GM21529 (cell line): ENCODE data around the gene ADAMTS16.

Experiments
- ATAC-seq: cut with Tn5 transposase; IDR thresholded peaks from one replicate; pipeline ENCODE4 v1.9.1; 2021; ENCODE audit not compliant: unreplicated experiment

The ADAMTS16 gene

DNA sequence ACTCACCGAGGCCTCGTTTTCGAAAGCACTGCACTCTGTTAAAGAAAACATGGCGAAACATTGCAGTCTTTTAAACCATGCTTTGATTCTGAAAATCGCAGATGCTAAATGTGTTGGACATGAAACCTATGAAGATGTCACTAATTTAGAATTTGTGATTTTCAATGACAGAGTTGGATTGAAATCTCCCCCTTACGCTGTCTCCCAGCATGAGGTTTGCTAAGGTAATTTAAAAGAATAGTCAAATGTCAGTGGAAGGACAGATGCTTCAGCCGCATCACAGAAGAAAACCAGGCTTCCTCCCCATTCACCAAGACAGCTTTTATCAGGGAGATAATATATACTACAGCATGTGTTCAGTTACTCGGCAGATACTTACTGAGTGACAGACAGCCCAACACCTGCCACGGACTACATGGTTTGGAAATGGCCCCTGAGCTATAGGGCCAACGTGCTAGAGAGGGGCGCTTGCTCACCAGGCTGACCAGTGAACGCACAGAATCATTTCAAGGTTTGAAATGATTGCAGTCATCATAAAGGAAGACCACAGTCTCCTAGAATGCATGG lies 136.9 kb downstream of the ADAMTS16 start:
- ATAC-seq, result no peak

DNA sequence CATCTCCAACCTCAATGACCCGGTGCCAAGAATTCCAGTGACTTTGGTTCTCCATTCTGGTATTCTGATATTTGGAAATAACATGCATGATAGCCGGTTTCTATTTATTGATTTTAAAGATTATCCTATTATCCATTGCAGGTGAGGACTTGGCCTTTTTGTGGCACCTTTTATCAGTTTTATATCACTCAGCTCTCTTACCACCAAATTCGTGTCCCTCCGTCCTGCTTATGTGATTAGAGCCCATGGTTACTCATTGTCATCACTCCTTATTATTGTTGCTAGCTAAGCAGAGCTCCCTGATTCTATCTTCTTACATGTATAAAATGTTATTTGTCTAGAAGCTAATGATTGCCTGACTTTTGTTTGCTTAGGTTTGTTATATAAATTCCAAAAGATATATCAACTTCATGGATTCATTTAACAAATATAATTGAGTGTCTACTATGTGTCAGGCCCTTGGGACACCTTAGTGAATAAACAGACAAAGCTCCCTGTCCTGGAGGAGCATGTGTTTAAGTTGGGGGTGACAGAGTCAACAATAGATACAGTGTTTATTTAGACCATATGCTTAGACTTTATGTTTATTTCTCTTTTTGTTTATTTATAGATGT lies 138.2 kb downstream of the ADAMTS16 start:
- ATAC-seq, result no peak

DNA sequence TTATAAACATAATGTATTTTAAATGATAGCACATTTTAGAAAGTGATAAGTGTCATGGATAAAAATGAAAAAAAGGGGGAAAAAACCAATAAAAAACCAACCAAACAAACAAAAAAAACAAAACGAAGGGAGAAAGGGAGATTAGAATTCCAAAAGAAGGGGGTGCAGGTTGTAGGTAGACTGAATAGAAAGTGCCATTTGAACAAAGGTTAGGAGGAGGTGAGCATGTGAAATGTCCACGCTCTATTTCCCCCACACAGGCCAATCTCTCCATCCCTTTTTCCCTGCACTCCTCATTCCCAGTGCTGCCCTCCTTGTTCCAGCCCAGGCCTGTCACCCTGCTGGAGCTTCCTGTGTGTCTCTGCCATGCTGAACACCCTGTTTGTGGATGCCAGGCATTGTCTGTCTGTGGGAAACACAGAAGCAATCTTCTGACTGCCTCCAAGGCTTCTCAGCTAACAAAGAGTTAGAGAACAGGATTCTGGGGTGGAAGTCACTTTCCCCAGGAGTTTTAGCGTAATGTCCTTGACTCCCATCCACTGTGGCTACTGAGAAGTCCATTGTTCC lies 138.8 kb downstream of the ADAMTS16 start:
- no peak for ATAC-seq

DNA sequence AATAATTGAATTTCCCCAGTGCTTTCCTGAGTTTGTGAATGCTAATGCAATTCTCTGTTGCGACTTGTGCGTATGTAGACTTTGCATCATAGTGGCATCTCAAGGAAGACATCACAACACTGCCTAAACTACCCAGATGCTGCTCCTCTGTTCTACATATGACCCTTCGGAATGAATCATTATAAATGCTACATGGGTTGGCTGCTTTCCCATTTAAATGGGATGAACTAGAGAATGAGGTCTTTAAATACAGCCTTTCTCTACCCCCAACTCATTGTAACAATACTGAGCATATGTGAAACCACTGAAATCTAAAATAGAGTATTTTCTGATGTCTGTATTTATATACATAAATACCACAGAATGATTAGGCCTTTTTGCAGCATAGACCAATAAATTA lies 145.8 kb downstream of the ADAMTS16 start:
- ATAC-seq, result no peak

DNA sequence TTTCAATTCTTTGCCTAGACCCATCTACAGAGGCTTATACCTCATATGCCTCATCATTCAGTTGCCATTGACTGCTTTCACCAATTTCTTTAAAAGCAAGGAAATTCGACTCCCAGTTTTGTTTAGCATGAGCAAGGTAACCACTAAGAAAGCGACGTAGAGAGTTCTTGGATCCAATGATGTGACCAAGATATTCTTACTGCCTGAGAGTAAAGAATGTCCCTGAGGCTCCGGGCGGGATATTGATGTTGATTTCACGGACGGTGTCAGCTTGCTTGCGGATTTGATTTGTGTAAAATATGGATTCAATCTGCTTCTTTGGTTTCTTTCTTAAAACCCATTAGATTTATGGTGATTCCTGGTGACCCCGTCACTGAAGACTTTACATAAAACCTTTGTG lies 147.3 kb downstream of the ADAMTS16 start:
- ATAC-seq, result no peak

DNA sequence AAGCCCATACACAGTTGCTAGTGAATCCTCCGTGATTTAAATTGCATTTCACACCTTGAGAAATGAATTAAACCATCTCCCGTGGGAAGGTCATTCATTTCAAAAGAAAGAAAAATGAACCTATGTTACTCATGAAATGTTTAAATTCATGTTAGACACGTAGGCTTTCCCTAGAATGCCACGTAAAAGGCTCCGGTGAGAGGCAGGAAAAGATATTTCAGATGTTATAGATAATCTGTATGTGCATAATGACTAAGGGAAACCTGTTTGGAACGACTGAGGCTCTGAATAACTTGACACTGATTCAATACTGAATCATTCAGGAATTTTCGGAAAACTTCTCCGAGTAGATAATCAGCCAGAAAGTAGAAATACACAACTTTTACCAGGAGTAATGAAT lies 148.1 kb downstream of the ADAMTS16 start:
- ATAC-seq, result no peak

DNA sequence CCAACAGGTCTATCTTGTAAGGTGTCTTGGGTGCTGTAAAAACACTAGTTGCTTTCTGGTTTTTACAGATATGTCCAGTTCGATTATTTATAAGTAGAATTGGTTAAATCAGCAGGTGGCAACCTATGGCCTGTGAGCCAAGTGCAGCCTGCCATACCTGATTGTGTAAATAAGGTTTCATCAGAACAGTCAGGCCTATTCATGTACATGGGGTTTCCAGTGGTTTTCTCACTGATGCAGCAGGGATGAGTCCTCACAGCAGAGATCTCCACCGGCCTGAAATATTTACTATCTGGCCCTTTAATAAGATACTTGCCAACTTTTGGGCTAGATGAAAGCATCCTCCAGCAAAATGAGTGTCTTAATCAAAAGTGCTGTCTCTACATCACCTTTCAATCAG lies 149.4 kb downstream of the ADAMTS16 start:
- ATAC-seq, result no peak

DNA sequence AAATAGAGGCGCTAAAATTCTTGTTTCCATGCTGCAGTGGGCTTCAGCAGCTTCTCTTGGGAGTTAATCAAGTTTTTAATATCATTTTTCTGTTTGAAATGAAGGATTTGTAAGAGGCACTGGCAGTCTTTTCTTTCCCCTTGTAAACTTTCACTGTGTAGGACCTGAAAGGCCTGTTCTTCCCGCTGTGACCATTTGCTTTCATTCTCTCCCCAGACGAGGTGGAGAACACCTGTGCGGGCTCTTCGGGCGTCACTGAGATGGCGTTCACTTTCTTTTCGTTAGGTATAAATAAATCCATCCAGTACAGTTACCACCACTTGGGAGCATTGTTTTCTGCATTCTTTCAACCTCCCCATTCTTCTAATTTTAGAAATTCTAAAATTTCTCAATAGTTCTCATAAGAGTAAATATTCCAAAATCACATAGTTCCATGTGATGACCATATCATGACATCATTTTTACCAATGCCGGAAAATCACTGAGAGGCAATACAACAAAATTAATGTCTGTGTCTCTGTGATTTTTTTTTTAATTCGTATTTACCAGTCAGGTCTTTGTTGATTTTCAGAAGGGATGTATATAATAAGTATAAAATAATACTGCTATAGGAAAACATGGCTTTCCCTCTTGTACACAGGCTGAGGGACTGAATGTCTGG lies 150.7 kb downstream of the ADAMTS16 start:
- ATAC-seq, result no peak

DNA sequence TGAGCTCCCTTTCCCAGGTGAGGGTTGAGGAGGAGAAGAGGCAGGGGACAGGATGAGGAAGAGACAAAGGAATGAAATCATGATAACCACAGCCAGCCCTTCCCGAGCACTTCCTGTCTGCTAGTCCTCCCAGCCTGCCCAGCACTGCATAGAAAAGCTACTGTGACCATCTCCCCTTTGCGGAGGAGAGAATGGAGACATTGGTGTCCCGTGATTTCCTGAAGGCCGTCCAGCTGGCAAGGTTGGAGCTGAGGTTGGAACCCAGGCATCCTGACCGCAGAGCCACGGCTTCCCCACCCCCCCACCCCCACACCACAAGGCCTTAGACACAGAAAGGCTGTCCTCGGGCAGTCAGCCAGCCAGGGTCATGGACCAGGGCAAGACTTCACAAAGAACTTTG lies 151.2 kb downstream of the ADAMTS16 start:
- no peak for ATAC-seq

DNA sequence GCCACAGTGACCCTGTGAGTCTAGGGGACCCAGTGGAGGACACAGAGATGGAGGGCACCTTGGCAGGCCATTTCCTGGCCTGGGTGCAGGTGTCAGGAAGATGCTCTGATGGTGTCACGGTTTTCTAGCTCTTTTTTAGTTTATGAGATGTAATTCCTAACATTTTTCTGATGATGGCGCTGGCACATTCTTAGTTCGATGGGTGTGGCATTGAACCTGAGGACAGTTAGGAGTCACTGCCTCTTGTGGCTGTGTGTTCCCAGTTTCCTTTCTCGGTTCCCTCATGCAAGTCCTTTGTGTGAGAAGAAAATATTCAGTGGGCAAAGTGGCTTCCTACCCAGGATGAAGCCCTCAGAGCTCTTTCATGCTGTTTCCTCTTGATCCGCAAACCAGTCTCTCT lies 152.9 kb downstream of the ADAMTS16 start:
- ATAC-seq, result no peak

DNA sequence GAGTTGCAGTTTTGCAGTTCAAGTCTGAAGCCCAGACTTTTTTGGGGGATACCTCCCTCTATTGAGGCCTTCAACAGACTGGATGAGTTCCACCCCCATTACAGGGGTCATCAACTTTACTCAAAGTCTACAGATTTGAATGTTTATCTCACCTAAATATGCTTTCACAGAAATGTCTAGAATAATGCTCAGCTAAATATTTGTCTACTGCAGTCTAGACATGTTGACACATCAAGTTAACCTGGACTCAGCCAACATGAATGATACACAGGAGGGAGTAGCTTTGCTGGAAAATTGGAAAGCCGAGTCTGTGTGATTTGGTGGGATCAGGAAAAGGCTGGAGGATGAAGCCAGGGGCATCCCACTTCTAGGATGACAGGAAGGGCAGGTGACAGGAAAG lies 154.3 kb downstream of the ADAMTS16 start:
- no peak for ATAC-seq

DNA sequence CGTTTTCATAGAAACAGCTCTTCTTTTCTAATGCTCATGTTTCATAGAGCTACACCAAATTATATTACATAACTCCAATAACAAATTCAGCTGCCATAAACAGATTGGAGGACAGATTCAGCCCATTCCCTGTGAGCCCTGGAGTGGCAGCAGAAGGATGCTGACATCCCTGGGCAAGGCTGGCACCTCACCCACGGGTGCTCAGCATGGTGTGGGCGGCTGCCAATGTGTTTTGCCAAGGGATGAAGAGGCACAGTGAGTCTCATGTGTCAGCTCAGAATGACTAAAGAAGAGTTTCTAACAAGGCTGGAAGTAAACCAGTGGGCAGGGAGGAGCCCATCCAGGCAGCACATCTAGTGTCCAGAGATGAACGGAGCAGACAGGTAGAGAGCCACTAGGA lies 155.2 kb downstream of the ADAMTS16 start:
- no peak for ATAC-seq

DNA sequence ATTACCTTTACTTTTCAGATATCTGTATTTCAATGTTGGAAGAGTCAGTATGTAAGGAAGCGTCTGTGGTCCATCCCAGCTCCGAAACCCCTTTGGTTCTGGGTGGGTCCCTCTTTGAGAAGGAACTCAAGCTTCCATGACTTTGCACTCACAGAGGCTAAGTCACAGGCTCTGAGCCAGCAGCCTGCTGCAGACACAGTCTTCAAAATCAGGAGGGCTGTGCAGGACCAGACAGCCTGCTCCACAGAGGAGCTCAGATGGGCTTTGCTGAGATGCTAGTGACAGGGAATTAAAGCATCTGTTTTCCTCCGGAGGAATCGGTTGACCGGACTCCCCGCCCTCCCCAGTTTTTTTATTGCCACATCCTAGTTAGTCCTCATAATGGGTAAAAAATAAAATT lies 155.9 kb downstream of the ADAMTS16 start:
- ATAC-seq, result no peak

DNA sequence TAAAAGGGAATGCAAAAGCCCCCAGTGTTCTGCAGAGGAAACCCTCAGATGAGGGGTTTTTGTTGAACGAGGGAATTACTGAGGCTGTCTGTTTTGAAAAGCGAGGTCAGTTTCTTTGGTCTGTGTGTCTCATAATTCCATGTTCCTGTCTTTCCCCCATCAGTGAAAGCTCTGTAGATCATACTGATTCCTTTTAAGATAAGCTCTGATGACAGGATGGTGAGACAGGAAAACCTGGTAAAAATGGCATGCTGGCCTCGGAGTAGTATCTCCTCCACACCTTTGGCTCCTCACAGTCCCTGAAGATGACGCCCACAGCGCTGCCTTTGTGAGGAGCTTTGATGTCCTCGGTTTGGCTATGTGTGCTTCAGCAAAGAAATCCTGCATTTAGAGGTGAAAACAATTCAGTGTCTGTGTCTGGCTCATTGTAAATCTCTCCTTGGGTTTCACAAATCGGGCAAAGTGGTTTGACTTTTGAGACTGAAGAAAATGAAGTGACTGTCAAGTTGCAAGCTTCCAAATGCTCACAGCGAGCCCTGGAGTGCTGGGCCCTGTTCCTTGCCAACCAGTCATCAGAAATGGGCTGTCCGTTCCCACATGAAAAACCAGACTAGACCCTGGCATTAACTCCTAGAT lies 157.4 kb downstream of the ADAMTS16 start:
- no peak for ATAC-seq

DNA sequence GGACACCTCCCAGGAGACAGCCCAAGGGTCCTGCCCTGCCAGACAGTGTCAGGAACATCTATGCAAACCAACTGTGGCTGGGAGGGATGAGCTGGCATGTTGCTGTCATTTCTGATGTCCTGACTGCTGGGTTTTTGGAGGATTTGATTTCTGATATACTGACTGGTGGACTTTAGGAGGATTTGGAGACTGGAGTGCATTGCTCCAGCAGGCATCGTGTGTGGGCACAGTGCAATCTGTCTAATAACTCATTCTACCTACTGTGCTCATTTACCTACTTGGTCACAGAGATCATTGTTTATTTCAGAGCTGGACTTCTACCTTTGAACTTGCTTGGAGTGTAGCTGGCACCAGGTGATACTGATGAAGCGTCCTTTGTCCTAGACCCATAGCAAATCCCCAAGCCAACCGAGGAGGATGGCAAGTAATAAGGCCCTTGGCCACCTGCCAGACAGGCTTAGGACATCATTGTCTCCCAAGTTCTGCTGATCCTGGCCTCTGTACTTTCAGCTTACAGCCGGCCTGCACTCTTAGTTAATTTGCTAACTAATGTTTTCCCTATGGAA lies 158.0 kb downstream of the ADAMTS16 start:
- no peak for ATAC-seq

DNA sequence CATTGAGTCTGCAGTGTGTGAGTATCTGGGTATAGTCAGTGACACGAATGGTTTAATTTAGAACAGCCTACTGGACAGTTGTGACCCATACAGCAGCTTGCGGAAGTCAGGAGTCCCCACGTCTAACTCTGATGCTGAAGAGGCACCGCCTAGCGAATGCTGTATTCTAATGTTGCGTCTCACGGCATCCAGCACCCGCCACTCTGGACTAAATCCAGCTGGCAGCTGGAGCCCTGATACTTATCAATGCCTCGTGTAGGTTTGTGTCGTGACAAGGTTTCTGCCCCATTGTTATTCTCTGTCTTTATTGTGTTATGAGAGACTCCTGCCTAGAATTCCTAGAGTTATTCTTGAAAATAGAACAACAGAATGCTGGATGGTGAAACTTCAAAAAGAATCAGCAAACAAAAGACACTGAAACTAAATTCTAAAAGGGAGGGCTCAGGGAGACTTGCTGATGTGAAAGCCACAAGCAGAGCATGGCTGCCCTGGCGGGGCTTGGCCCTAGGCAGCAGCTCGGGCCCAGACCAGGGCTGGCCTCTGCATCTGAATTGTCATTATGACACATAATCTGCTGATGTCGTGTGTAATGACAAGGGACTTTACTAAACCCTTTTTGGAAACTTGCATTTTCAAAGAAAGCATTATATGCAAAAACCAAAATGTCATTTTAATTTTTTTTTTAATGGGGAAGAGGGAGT lies 158.9 kb downstream of the ADAMTS16 start:
- ATAC-seq, result no peak

DNA sequence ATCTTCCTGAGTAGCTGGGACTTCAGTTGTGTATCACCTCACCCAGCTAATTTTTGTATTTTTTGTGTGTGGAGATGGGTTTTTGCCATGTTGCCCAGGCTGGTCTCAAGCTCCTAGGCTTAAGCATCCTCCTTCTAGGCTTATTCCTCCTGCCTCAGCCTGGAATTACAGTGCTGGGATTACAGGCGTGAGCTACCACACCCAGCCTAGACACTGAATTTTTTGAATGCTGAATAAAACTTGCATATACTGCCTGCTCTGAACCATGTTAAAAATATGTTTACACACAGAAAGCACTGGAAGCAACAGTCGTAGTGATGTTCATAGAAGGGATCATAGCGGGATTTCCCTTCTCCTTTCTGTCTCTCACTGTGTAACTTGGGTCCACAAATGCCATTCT lies 161.0 kb downstream of the ADAMTS16 start:
- no peak for ATAC-seq

DNA sequence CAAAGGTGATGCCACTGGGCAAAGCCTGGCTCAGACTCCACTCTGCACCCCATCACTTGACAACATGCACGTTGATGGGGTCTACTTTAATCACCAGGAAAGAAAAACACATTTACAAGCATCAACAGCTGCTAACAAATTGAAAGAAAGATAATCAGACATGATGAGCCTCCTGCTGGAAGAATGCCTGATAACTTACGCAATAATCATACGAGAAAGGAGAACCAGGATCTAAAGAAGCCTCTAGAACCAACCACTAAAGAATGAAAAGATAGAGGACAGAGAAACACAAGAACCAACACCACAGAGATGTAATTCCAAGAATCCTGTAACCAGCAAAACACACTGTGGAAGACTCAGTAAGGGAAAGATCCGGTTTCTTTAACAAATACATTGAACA lies 162.1 kb downstream of the ADAMTS16 start:
- ATAC-seq, result no peak

DNA sequence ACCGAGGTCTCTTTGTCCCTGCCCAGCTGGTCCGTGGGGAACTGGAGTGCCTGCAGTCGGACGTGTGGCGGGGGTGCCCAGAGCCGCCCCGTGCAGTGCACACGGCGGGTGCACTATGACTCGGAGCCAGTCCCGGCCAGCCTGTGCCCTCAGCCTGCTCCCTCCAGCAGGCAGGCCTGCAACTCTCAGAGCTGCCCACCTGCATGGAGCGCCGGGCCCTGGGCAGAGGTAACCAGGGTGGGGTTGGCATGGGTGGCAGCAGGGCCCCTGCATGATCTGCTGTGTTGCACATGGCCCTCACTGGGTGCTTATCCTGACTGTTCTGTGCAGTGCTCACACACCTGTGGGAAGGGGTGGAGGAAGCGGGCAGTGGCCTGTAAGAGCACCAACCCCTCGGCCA lies 163.1 kb downstream of the ADAMTS16 start:
- ATAC-seq, result no peak

DNA sequence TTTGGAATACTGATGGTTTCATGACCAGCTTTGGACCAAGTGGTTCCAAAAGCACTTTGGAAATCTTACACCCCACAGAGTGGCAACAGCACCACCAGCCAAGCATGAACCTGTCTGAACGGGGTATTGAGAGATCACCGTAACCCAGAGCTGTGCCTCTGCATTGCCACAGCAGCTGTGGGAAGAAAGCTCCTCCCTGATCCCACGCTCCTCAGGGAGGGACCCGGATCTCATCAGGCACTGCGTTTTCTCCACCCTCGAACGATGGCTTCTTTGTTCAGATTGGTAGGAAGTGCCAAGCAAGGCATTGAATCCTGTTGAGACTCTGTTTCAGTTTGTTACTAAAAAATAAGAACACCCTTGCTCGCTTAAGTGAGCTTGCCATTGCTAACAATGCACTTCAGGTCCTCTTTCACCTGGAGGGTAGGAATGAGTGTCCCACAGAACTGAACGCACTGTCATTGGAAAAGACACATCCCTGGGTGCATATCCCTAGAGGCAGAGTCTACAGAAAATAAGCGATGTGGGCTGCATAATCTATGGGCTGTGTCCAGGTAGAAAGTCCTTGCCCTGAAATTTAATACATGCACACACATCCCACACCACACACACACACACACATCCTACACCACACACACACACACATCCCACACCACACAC lies 164.4 kb downstream of the ADAMTS16 start:
- no peak for ATAC-seq

DNA sequence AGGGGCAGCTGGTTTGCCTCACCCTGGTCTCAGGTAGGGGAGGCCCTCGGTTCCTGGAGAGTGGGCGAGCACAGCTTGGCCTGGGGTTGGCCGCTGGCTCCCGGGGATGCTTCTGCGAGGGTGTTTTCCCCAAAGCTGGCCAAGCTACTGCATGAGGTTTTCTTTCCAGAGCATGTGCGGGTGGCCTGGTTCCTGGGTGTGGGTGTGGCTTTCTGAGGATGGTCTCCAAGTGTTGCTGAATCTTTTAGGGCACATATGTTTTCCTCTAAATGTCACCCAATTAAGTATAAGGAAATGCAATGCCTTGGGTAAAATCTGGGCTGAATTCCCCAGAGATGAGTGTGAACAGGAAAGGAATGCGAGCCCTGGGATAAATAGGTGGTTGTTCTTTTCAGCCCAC lies 166.6 kb downstream of the ADAMTS16 start:
- no peak for ATAC-seq
